ENCODE measurements around the gene TUBGCP6.
A peak's percentile ranks its signal among the peaks of the same experiment; 100 is the strongest.

TUBGCP6 gene

GRCh38 chr22:50216684-50217520 is 27.9 kb downstream of the TUBGCP6 start:
- H3K9me3 Mint-ChIP-seq, result no peaks in the 10 kb centered on the region
- no peak overlapping the region for H3K4me3 Mint-ChIP-seq
- H3K27me3 Mint-ChIP-seq (ENCODE audit: low read depth, poor library complexity), result no peaks in the 10 kb centered on the region
- H3K4me1 Mint-ChIP-seq, result no peaks in the 10 kb centered on the region
- no peak for DNase-seq
- no peak for TF ChIP-seq CTCF (IDR thresholded peaks at IDR 0.05)
- no peak overlapping the region for H3K27ac Mint-ChIP-seq
- peaks cover 47% of the 10 kb centered on the region for H3K36me3 Mint-ChIP-seq (ENCODE audit: low read depth)

- DNase-seq, result no peak
- no peak for TF ChIP-seq CTCF (IDR thresholded peaks at IDR 0.05)
- peaks cover 50% of the 10 kb centered on the region for H3K36me3 Mint-ChIP-seq (ENCODE audit: low read depth)
Observed at GRCh38 chr22:50216055-50216683, 28.7 kb downstream of the TUBGCP6 start.

GRCh38 chr22:50215297-50216054 is 29.3 kb downstream of the TUBGCP6 start:
- Mint-ChIP-seq H3K4me3 (no peak overlapping the region), H3K27ac (no peak overlapping the region), H3K4me1 (no peaks in the 10 kb centered on the region), H3K9me3 (no peaks in the 10 kb centered on the region), H3K36me3 (ENCODE audit: low read depth) (peaks cover 49% of the 10 kb centered on the region), H3K27me3 (ENCODE audit: low read depth, poor library complexity) (no peaks in the 10 kb centered on the region)
- TF ChIP-seq CTCF (IDR thresholded peaks at IDR 0.05), result no peak
- no peak for DNase-seq

More at GRCh38 chr22:50216055-50216683, 28.7 kb downstream of the TUBGCP6 start:
- H3K27ac Mint-ChIP-seq, result no peak overlapping the region
- no peaks in the 10 kb centered on the region for H3K27me3 Mint-ChIP-seq (ENCODE audit: low read depth, poor library complexity)
- H3K4me1 Mint-ChIP-seq, result no peaks in the 10 kb centered on the region
- no peak overlapping the region for H3K4me3 Mint-ChIP-seq
- H3K9me3 Mint-ChIP-seq, result no peaks in the 10 kb centered on the region

GRCh38 chr22:50213263-50213662 is 31.6 kb downstream of the TUBGCP6 start:
- DNase-seq, result no peak
- TF ChIP-seq CTCF (IDR thresholded peaks at IDR 0.05), result no peak
- Mint-ChIP-seq H3K27ac (peak overlapping the region; percentile 45), H3K9me3 (no peaks in the 10 kb centered on the region), H3K36me3 (ENCODE audit: low read depth) (peaks cover 51% of the 10 kb centered on the region), H3K27me3 (ENCODE audit: low read depth, poor library complexity) (no peaks in the 10 kb centered on the region), H3K4me1 (peaks cover 5% of the 10 kb centered on the region), H3K4me3 (no peak overlapping the region)

- H3K27me3 Mint-ChIP-seq (ENCODE audit: low read depth, poor library complexity), result no peaks in the 10 kb centered on the region
- TF ChIP-seq CTCF (IDR thresholded peaks at IDR 0.05), result no peak
- H3K4me3 Mint-ChIP-seq, result no peak overlapping the region
- DNase-seq, result no peak
- H3K36me3 Mint-ChIP-seq (ENCODE audit: low read depth), result peaks cover 54% of the 10 kb centered on the region
- no peaks in the 10 kb centered on the region for H3K9me3 Mint-ChIP-seq
- peaks cover 10% of the 10 kb centered on the region for H3K4me1 Mint-ChIP-seq
- H3K27ac Mint-ChIP-seq, result no peak overlapping the region
Observed at GRCh38 chr22:50211147-50211546, 33.7 kb downstream of the TUBGCP6 start.

All from nephron progenitor cell (in vitro differentiated cells).